Mammary epithelial cell (primary cell): ENCODE results near the gene MRPS23.

Experiments
- EZH2 ChIP-seq: IDR thresholded peaks from 2 replicates; pipeline ENCODE4 v1.6.1; 2012; ENCODE audit warnings: low read length, inconsistent platforms, borderline replicate concordance
- TF ChIP-seq, protein P1 (sequence below), 2 donors: IDR thresholded peaks in 1 of 2; conservative IDR thresholded peaks in 1 of 2; 2 replicates each; pipeline ENCODE4 v1.5.1; 2011 to 2012; ENCODE audit warnings: inconsistent platforms in 2 of 2, low read length in 2 of 2, mild to moderate bottlenecking in 2 of 2, control low read depth in 1 of 2, low read depth in 1 of 2; ENCODE audit not compliant: insufficient read depth in 1 of 2; ENCODE audit errors: extremely low read depth in 1 of 2

DNA sequence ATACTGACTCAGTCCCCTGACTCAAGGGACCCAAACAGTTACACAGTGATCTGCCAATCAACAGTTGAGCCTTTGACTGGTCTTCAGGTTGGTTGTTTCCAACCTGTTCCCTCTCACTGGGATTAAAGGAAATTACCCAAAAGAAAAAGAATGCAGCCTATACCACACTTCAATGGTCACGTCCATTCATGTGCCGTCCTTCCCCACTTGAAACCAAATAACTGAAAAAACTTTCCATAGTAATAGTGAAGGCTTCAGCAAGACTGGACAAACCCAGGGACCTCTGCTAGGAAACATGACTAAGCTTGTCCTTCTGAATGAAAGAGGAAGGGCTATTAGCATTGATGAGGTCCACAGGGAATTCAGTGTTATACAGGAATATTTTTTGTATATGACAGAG lies 30.6 kb downstream of the MRPS23 start:
- TF ChIP-seq, protein P1, sequence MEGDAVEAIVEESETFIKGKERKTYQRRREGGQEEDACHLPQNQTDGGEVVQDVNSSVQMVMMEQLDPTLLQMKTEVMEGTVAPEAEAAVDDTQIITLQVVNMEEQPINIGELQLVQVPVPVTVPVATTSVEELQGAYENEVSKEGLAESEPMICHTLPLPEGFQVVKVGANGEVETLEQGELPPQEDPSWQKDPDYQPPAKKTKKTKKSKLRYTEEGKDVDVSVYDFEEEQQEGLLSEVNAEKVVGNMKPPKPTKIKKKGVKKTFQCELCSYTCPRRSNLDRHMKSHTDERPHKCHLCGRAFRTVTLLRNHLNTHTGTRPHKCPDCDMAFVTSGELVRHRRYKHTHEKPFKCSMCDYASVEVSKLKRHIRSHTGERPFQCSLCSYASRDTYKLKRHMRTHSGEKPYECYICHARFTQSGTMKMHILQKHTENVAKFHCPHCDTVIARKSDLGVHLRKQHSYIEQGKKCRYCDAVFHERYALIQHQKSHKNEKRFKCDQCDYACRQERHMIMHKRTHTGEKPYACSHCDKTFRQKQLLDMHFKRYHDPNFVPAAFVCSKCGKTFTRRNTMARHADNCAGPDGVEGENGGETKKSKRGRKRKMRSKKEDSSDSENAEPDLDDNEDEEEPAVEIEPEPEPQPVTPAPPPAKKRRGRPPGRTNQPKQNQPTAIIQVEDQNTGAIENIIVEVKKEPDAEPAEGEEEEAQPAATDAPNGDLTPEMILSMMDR (conservative IDR thresholded peaks at IDR 0.05 in 1 of 2, IDR thresholded peaks at IDR 0.05 in 1 of 2; ENCODE audit: extremely low read depth in 1 of 2, insufficient read depth in 1 of 2, low read depth in 1 of 2, low read length in 2 of 2): no peak
- TF ChIP-seq EZH2: no peak
